ENCODE results near the gene SP1.

Gene SP1

GRCh38 chr12:53336181-53336681, 43.7 kb upstream of the SP1 start, which contains the start of gene SP7:
Gene SP7, minus strand, starts transcription at chr12:53336354. Its CDS starts 708 bp downstream, at chr12:53335646.
- no peak for TF ChIP-seq CTCF (IDR thresholded peaks at IDR 0.05; ENCODE audit: low read depth, low read length)
- no peak within 1 kb of the TSS for H3K4me3 ChIP-seq (replicated peaks in 1 of 2; ENCODE audit: low read depth in 2 of 2, low read length in 2 of 2)
- DNase-seq (ENCODE audit: low read depth in 2 of 2): no peak

DNA sequence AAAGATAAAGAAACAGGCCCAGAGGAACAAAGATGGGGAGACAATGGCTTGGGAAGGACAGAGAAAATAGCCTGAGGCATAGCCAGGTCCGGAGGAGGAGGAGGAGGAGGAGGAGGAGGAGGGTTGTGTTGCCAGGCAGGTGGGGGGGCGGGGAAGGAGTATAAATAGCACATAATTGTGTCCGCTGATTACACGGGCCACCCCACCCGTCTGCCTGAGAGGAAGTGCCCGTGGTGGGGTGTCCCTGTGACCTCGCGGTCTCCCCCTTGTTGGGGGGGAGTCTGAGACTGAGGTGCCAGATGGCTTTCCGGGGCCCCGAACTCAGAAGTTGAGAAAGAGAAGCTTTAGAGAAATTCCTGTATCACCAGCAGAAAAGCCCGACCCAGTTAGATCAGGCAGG, 42.0 kb upstream of the SP1 start:
- no peak for TF ChIP-seq CTCF (IDR thresholded peaks at IDR 0.05; ENCODE audit: low read depth, low read length)
- DNase-seq (ENCODE audit: low read depth in 2 of 2): no peak
- H3K4me3 ChIP-seq (replicated peaks in 1 of 2; ENCODE audit: low read depth in 2 of 2, low read length in 2 of 2): no peak overlapping the region

GRCh38 chr12:53338916-53339315, 41.1 kb upstream of the SP1 start:
- no peak overlapping the region for H3K4me3 ChIP-seq (replicated peaks in 1 of 2; ENCODE audit: low read depth in 2 of 2, low read length in 2 of 2)
- no peak for TF ChIP-seq CTCF (IDR thresholded peaks at IDR 0.05; ENCODE audit: low read depth, low read length)
- DNase-seq (ENCODE audit: low read depth in 2 of 2): no peak

- TF ChIP-seq CTCF (IDR thresholded peaks at IDR 0.05; ENCODE audit: low read depth, low read length): no peak
- no peak for DNase-seq (ENCODE audit: low read depth in 2 of 2)
- H3K4me3 ChIP-seq (replicated peaks in 1 of 2; ENCODE audit: low read depth in 2 of 2, low read length in 2 of 2): no peak overlapping the region
Observed at GRCh38 chr12:53340398-53340797, 39.6 kb upstream of the SP1 start.

- TF ChIP-seq CTCF (IDR thresholded peaks at IDR 0.05; ENCODE audit: low read depth, low read length): no peak
- no peak overlapping the region for H3K4me3 ChIP-seq (replicated peaks in 1 of 2; ENCODE audit: low read depth in 2 of 2, low read length in 2 of 2)
- no peak for DNase-seq (ENCODE audit: low read depth in 2 of 2)
Observed at GRCh38 chr12:53343449-53343848, 36.5 kb upstream of the SP1 start.

DNA sequence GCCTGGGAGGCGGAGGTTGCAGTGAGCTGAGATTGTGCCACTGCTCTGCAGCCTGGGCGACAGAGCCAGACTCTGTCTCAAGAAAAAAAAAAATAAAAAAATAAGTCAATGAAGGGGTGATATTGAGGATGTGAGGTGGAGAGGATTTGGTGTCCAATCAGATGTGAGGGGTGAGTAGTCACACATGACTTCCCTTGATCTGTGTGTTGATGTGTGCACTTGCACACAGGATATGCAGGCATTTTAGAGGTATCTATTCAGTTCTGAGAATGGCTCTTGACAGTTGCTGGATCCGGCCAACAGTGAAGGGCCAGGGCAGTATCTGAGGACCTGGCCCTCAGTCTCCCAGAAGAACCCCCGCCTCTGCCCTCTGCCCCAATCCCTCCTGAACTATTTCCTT, 36.0 kb upstream of the SP1 start:
- DNase-seq (ENCODE audit: low read depth in 2 of 2): no peak
- no peak overlapping the region for H3K4me3 ChIP-seq (replicated peaks in 1 of 2; ENCODE audit: low read depth in 2 of 2, low read length in 2 of 2)
- TF ChIP-seq CTCF (IDR thresholded peaks at IDR 0.05; ENCODE audit: low read depth, low read length): no peak

- no peak for DNase-seq (ENCODE audit: low read depth in 2 of 2)
- H3K4me3 ChIP-seq (replicated peaks in 1 of 2; ENCODE audit: low read depth in 2 of 2, low read length in 2 of 2): peak overlapping the region; percentile 43 to 60
- no peak for TF ChIP-seq CTCF (IDR thresholded peaks at IDR 0.05; ENCODE audit: low read depth, low read length)
Observed at GRCh38 chr12:53344487-53344823, 35.5 kb upstream of the SP1 start.

Data from cardiac fibroblast (primary cell).